ENCODE results near the gene C11orf68. TPM values are rescaled to one million over a fixed set of nuclear protein-coding genes. Genes with fewer than 3 reads are reported as not detected.

The C11orf68 gene
- total RNA-seq, 1 donor from 2014 or later = 28.6 TPM

- no peak overlapping the region for H3K4me3 Mint-ChIP-seq (ENCODE audit: low read depth)
- TF ChIP-seq CTCF (IDR thresholded peaks at IDR 0.05; ENCODE audit: unreplicated experiment) = no peak
- no peaks in the 10 kb centered on the region for H3K9me3 Mint-ChIP-seq (ENCODE audit: low read depth)
- no peaks in the 10 kb centered on the region for H3K36me3 Mint-ChIP-seq (ENCODE audit: insufficient read depth)
- H3K27ac Mint-ChIP-seq = no peak overlapping the region
- H3K4me1 Mint-ChIP-seq (ENCODE audit: low read depth) = peaks cover 2% of the 10 kb centered on the region
- DNase-seq (ENCODE audit: low spot score, unreplicated experiment) = no peak
- H3K27me3 Mint-ChIP-seq = peaks cover 20% of the 10 kb centered on the region
These were observed 6.0 kb downstream of the C11orf68 start for GRCh38 chr11:65912845-65913244.

GRCh38 chr11:65911682-65912568, 6.9 kb downstream of the C11orf68 start:
- H3K4me1 Mint-ChIP-seq (ENCODE audit: low read depth) = peaks cover 2% of the 10 kb centered on the region
- no peak for TF ChIP-seq CTCF (IDR thresholded peaks at IDR 0.05; ENCODE audit: unreplicated experiment)
- no peaks in the 10 kb centered on the region for H3K9me3 Mint-ChIP-seq (ENCODE audit: low read depth)
- no peaks in the 10 kb centered on the region for H3K36me3 Mint-ChIP-seq (ENCODE audit: insufficient read depth)
- H3K27ac Mint-ChIP-seq = peak overlapping the region; percentile 54
- peaks cover 28% of the 10 kb centered on the region for H3K27me3 Mint-ChIP-seq
- H3K4me3 Mint-ChIP-seq (ENCODE audit: low read depth) = no peak overlapping the region
- no peak for DNase-seq (ENCODE audit: low spot score, unreplicated experiment)

- Mint-ChIP-seq H3K27me3 (peaks cover 42% of the 10 kb centered on the region), H3K36me3 (ENCODE audit: insufficient read depth) (no peaks in the 10 kb centered on the region), H3K9me3 (ENCODE audit: low read depth) (no peaks in the 10 kb centered on the region), H3K4me1 (ENCODE audit: low read depth) (no peaks in the 10 kb centered on the region), H3K27ac (no peak overlapping the region), H3K4me3 (ENCODE audit: low read depth) (no peak overlapping the region)
- TF ChIP-seq CTCF (IDR thresholded peaks at IDR 0.05; ENCODE audit: unreplicated experiment) = no peak
- DNase-seq (ENCODE audit: low spot score, unreplicated experiment) = no peak
These were observed 11.0 kb downstream of the C11orf68 start for GRCh38 chr11:65907878-65908277.

GRCh38 chr11:65906602-65907001, 12.3 kb downstream of the C11orf68 start:
- H3K4me3 Mint-ChIP-seq (ENCODE audit: low read depth) = no peak overlapping the region
- H3K4me1 Mint-ChIP-seq (ENCODE audit: low read depth) = no peaks in the 10 kb centered on the region
- peaks cover 55% of the 10 kb centered on the region for H3K27me3 Mint-ChIP-seq
- H3K36me3 Mint-ChIP-seq (ENCODE audit: insufficient read depth) = no peaks in the 10 kb centered on the region
- H3K9me3 Mint-ChIP-seq (ENCODE audit: low read depth) = no peaks in the 10 kb centered on the region
- no peak overlapping the region for H3K27ac Mint-ChIP-seq
- no peak for TF ChIP-seq CTCF (IDR thresholded peaks at IDR 0.05; ENCODE audit: unreplicated experiment)
- no peak for DNase-seq (ENCODE audit: low spot score, unreplicated experiment)

GRCh38 chr11:65903715-65904114, 15.1 kb downstream of the C11orf68 start:
- no peak overlapping the region for H3K27ac Mint-ChIP-seq

More at GRCh38 chr11:65903715-65904114, 15.1 kb downstream of the C11orf68 start:
- H3K4me1 Mint-ChIP-seq (ENCODE audit: low read depth) = peaks cover under 1% of the 10 kb centered on the region
- no peaks in the 10 kb centered on the region for H3K9me3 Mint-ChIP-seq (ENCODE audit: low read depth)
- no peak for DNase-seq (ENCODE audit: low spot score, unreplicated experiment)
- H3K36me3 Mint-ChIP-seq (ENCODE audit: insufficient read depth) = no peaks in the 10 kb centered on the region
- no peak overlapping the region for H3K4me3 Mint-ChIP-seq (ENCODE audit: low read depth)
- peaks cover 66% of the 10 kb centered on the region for H3K27me3 Mint-ChIP-seq
- no peak for TF ChIP-seq CTCF (IDR thresholded peaks at IDR 0.05; ENCODE audit: unreplicated experiment)

Data from progenitor cell of endocrine pancreas (in vitro differentiated cells).